Skeletal muscle cell (primary cell): ENCODE results near the gene PDHA1.

ENCODE experiments used
- DNase-seq: peaks from one replicate; pipeline ENCODE4 v3.0.0-alpha.2; 2010; ENCODE audit warnings: low read depth
- H3K4me3 ChIP-seq: 2 replicates; pipeline ENCODE4 v1.5.1; 2011; ENCODE audit warnings: low read depth, mild to moderate bottlenecking, control low read depth, low read length, moderate library complexity

Gene PDHA1

DNA sequence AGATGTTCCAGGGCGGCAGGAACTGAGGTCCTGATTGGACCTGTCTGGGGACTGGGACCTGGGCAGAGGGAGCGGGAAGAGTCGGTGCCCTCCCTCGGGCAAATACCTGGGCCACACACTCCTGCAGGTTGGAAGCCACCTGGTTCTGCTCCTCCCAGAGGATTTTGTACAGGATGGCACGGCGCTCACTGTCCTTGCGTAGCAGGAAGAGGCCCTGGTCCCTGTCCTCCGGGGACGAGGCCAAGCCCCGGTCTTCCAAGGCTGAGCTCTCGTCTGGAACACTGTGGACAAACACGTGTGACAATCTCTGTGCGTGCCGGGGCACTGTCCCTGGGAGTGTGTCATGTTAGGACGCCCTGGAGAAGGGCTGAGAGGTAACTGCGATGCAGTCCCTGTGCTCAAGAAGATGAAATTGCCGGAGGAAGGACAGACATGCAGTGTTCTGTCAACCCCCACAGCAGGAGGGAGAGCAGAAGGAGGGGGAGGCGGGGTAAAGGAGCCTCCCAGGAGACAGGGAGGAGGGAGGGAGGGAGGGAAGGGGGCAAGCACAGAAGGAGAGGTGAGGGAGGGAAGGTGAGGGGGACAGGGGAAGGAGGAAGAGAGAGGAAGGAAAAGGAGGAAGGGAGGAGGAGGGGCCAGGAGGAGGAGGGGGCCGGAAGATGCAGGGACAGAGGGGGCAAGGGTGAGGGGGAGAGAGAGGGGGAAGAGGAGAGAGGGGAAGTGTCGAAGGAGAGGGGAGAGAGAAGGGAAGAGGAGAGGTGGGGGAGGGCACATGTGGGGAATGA lies 29.0 kb downstream of the PDHA1 start:
- H3K4me3 ChIP-seq, result peak overlapping the region; percentile 46
- no peak for DNase-seq

GRCh38 chrX:19373351-19373891 lies 29.7 kb downstream of the PDHA1 start:
- peak overlapping the region; percentile 46 for H3K4me3 ChIP-seq

DNA sequence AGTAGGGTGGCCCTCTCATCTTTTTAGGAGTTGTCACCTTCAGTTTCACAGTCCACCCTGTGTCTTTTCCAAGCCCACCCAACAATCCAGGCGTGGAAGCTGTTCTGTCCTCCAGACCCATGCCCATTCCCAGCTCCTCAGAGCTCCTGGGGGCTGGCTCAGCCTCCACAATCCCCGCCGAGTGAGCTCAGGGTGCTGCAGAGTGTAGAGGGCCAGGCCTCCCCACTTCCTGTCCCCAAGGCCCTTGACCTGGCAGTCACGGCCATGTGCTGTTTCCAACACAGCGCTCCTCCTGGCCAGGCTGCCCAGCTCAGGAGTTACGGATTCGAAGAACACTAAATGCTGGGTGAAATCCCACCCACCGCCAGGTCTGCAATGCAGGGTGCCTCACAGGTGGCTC lies 31.8 kb downstream of the PDHA1 start:
- no peak for DNase-seq
- H3K4me3 ChIP-seq, result no peak overlapping the region

More at GRCh38 chrX:19373351-19373891, 29.7 kb downstream of the PDHA1 start:
- no peak for DNase-seq

- no peak for DNase-seq
- H3K4me3 ChIP-seq, result no peak overlapping the region
Measured at GRCh38 chrX:19377799-19378198, 34.1 kb downstream of the PDHA1 start.

- no peak overlapping the region for H3K4me3 ChIP-seq
- no peak for DNase-seq
Measured at GRCh38 chrX:19381326-19381725, 37.6 kb downstream of the PDHA1 start.

GRCh38 chrX:19382555-19383145 lies 38.9 kb downstream of the PDHA1 start:
- no peak for DNase-seq
- H3K4me3 ChIP-seq, result no peak overlapping the region

- H3K4me3 ChIP-seq, result no peak overlapping the region
- DNase-seq, result no peak
Measured at GRCh38 chrX:19386679-19387078, 43.0 kb downstream of the PDHA1 start.

GRCh38 chrX:19388064-19388679 lies 44.4 kb downstream of the PDHA1 start:
- DNase-seq, result no peak
- H3K4me3 ChIP-seq, result no peak overlapping the region

DNA sequence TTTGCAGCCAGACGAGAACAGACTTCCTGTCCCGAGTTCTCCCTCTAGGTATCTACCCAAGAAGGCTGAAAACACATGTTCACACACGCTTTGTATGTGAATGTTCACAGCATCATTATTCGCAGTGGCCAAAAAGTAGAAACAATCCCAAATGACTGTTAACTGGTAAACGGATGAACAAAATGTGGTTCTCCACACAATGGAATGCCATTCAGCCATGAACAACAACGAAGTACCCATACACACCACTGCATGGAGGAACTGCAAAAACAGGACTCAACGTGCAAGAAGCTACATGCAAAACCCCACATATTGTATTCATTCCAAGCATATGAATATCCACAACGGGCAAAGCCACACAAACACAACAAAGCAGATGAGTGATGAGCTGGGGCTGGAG lies 45.0 kb downstream of the PDHA1 start:
- no peak overlapping the region for H3K4me3 ChIP-seq
- DNase-seq, result no peak

GRCh38 chrX:19389227-19389845 lies 45.6 kb downstream of the PDHA1 start:
- no peak overlapping the region for H3K4me3 ChIP-seq
- DNase-seq, result no peak

- DNase-seq, result no peak
- no peak overlapping the region for H3K4me3 ChIP-seq
Measured at GRCh38 chrX:19392078-19392477, 48.4 kb downstream of the PDHA1 start.

DNA sequence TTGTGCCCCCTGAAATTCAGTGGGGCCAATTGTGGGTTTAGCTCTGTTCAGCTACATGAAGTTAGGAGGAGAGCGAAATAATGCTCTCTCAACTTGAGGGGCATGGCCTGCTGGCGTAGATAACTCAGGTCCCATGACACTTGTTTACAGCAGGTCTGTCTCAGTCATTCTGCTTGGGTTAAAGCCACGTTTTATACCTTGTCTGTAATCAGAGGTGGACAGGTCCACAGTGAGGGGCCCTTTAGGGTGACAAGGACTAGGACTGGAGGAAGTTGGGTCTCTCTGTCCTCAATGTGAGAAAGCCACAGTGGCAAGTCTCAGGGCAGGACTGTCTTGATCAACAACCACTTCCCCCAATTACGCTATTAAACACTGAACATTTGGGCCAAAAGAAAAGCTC lies 49.0 kb downstream of the PDHA1 start:
- DNase-seq, result no peak

GRCh38 chrX:19403696-19404095 lies 60.0 kb downstream of the PDHA1 start:
- no peak overlapping the region for H3K4me3 ChIP-seq
- DNase-seq, result no peak

More for the DNA sequence above, 49.0 kb downstream of the PDHA1 start:
- no peak overlapping the region for H3K4me3 ChIP-seq

DNA sequence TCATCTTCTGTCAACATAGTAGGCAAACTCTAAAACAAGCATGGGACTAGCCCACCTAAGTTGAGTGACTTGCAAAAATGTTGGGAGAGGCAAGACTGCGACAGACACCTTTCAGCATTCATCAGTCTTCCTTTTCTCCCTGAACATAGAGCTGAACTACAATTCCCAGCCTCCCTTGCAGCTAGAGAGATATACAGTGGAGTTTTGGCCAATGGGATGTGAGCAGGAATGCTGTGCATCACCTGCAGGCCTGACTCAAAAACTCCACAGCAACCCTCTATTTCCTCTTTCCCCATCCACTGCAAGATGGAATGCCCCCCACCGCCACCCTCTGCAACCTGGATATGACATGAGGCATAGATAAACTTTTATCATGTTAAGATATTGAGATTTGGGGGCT lies 66.5 kb downstream of the PDHA1 start:
- no peak overlapping the region for H3K4me3 ChIP-seq
- DNase-seq, result no peak
